SJSA1 (cell line): Measurements from ENCODE around the gene TMOD3. TPM values are rescaled to one million over a fixed set of nuclear protein-coding genes. Genes with fewer than 3 reads are reported as not detected.

ENCODE experiments used
- DNase-seq, 2 experiments: peaks; one replicate each; pipeline ENCODE4 v3.0.0-alpha.2; 2015 to 2020; ENCODE audit warnings: low spot score in 2 of 2, low read depth in 1 of 2
- H3K27ac ChIP-seq: fragments of 250-450 bp; sonication (Bioruptor Pico); 2 replicates; pipeline ENCODE4 v1.5.1; 2020; ENCODE audit warnings: mild to moderate bottlenecking, moderate library complexity
- H3K27me3 ChIP-seq: fragments of 250-450 bp; sonication (Bioruptor Pico); replicated peaks from 2 replicates; pipeline ENCODE4 v1.5.1; 2020; ENCODE audit warnings: mild to moderate bottlenecking, moderate library complexity
- H3K36me3 ChIP-seq: fragments of 250-450 bp; sonication (Bioruptor Pico); 2 replicates; pipeline ENCODE4 v1.5.1; 2020; ENCODE audit warnings: mild to moderate bottlenecking
- H3K4me1 ChIP-seq: fragments of 250-450 bp; sonication (Bioruptor Pico); replicated peaks from 2 replicates; pipeline ENCODE4 v1.6.1; 2021; ENCODE audit warnings: mild to moderate bottlenecking
- H3K4me3 ChIP-seq: fragments of 250-450 bp; sonication (Bioruptor Pico); 2 replicates; pipeline ENCODE4 v1.5.1; 2020; ENCODE audit warnings: mild to moderate bottlenecking
- H3K9me3 ChIP-seq: fragments of 250-450 bp; sonication (Bioruptor Pico); replicated peaks from 2 replicates; pipeline ENCODE4 v1.5.1; 2020; ENCODE audit warnings: mild to moderate bottlenecking
- total RNA-seq: library from RNA; depleted of rRNA; stranded (reverse); fragments of >200 nt; shearing (Covaris generic); gene quantifications from 2 replicates; pipeline ENCODE4 v1.2.3, GENCODE V29; 2014; rRNA removed

Gene TMOD3
- total RNA-seq, 1 experiment from 2014 or later = 71.4 TPM

- Histone ChIP-seq H3K27ac (no peak overlapping the region), H3K27me3 (no peaks in the 10 kb centered on the region), H3K36me3 (peaks cover 46% of the 10 kb centered on the region), H3K4me3 (no peak overlapping the region), H3K4me1 (no peaks in the 10 kb centered on the region), H3K9me3 (no peaks in the 10 kb centered on the region)
- DNase-seq = no peak
Observed at GRCh38 chr15:51926809-51927208, 97.4 kb downstream of the TMOD3 start.

GRCh38 chr15:51931016-51931415 lies 101.6 kb downstream of the TMOD3 start:
- Histone ChIP-seq H3K4me1 (no peaks in the 10 kb centered on the region), H3K36me3 (peaks cover 20% of the 10 kb centered on the region), H3K27me3 (no peaks in the 10 kb centered on the region), H3K27ac (no peak overlapping the region), H3K9me3 (no peaks in the 10 kb centered on the region), H3K4me3 (no peak overlapping the region)
- DNase-seq = no peak

- Histone ChIP-seq H3K27ac (no peak overlapping the region), H3K9me3 (no peaks in the 10 kb centered on the region), H3K36me3 (peaks cover 26% of the 10 kb centered on the region), H3K4me3 (no peak overlapping the region), H3K27me3 (no peaks in the 10 kb centered on the region), H3K4me1 (no peaks in the 10 kb centered on the region)
- DNase-seq = no peak
Observed at GRCh38 chr15:51931638-51932037, 102.2 kb downstream of the TMOD3 start.

GRCh38 chr15:51932161-51932560 lies 102.7 kb downstream of the TMOD3 start:
- Histone ChIP-seq H3K27ac (no peak overlapping the region), H3K4me1 (no peaks in the 10 kb centered on the region), H3K27me3 (no peaks in the 10 kb centered on the region), H3K4me3 (no peak overlapping the region), H3K36me3 (peaks cover 30% of the 10 kb centered on the region), H3K9me3 (no peaks in the 10 kb centered on the region)
- no peak for DNase-seq

- no peaks in the 10 kb centered on the region for H3K4me1 ChIP-seq
- no peak overlapping the region for H3K4me3 ChIP-seq
- H3K36me3 ChIP-seq = peaks cover 47% of the 10 kb centered on the region
- H3K27me3 ChIP-seq = no peaks in the 10 kb centered on the region
- no peak for DNase-seq
- H3K9me3 ChIP-seq = no peaks in the 10 kb centered on the region
- H3K27ac ChIP-seq = no peak overlapping the region
Observed at GRCh38 chr15:51935466-51936104, 106.1 kb downstream of the TMOD3 start.

GRCh38 chr15:51936105-51936478 lies 106.6 kb downstream of the TMOD3 start:
- H3K4me3 ChIP-seq = no peak overlapping the region
- no peak for DNase-seq
- no peaks in the 10 kb centered on the region for H3K4me1 ChIP-seq
- H3K27me3 ChIP-seq = no peaks in the 10 kb centered on the region
- no peak overlapping the region for H3K27ac ChIP-seq
- no peaks in the 10 kb centered on the region for H3K9me3 ChIP-seq
- peaks cover 49% of the 10 kb centered on the region for H3K36me3 ChIP-seq

- no peaks in the 10 kb centered on the region for H3K9me3 ChIP-seq
- no peak for DNase-seq
- no peak overlapping the region for H3K27ac ChIP-seq
- H3K4me3 ChIP-seq = no peak overlapping the region
- no peaks in the 10 kb centered on the region for H3K27me3 ChIP-seq
- H3K4me1 ChIP-seq = no peaks in the 10 kb centered on the region
- peaks cover 64% of the 10 kb centered on the region for H3K36me3 ChIP-seq
Observed at GRCh38 chr15:51938286-51938685, 108.8 kb downstream of the TMOD3 start.

GRCh38 chr15:51939216-51939615 lies 109.8 kb downstream of the TMOD3 start:
- H3K9me3 ChIP-seq = no peaks in the 10 kb centered on the region
- no peaks in the 10 kb centered on the region for H3K4me1 ChIP-seq
- H3K4me3 ChIP-seq = no peak overlapping the region
- no peaks in the 10 kb centered on the region for H3K27me3 ChIP-seq
- no peak for DNase-seq
- H3K36me3 ChIP-seq = peaks cover 65% of the 10 kb centered on the region
- H3K27ac ChIP-seq = no peak overlapping the region

GRCh38 chr15:51947124-51947523 lies 117.7 kb downstream of the TMOD3 start:
- Histone ChIP-seq H3K27me3 (no peaks in the 10 kb centered on the region), H3K27ac (no peak overlapping the region), H3K36me3 (peaks cover 85% of the 10 kb centered on the region), H3K4me3 (no peak overlapping the region), H3K4me1 (no peaks in the 10 kb centered on the region), H3K9me3 (no peaks in the 10 kb centered on the region)
- no peak for DNase-seq

- Histone ChIP-seq H3K27me3 (no peaks in the 10 kb centered on the region), H3K4me1 (no peaks in the 10 kb centered on the region), H3K9me3 (no peaks in the 10 kb centered on the region), H3K36me3 (peaks cover 94% of the 10 kb centered on the region), H3K27ac (no peak overlapping the region), H3K4me3 (no peak overlapping the region)
- DNase-seq = no peak
Observed at GRCh38 chr15:51952805-51953204, 123.4 kb downstream of the TMOD3 start.

GRCh38 chr15:51955504-51955903 lies 126.1 kb downstream of the TMOD3 start:
- Histone ChIP-seq H3K9me3 (no peaks in the 10 kb centered on the region), H3K27me3 (no peaks in the 10 kb centered on the region), H3K4me3 (no peak overlapping the region), H3K36me3 (peaks cover 80% of the 10 kb centered on the region), H3K27ac (no peak overlapping the region), H3K4me1 (no peaks in the 10 kb centered on the region)
- DNase-seq = no peak

Other genes starting within 250 kb of the TMOD3 start
- 26.4 and 31.2 TPM in 2 replicates for gene DMXL2, start 206.9 kb upstream of the TMOD3 start, total RNA-seq
- not detected in 2 replicates for gene SCG3, start 148.2 kb upstream of the TMOD3 start, total RNA-seq
- 11.2 and 11.5 TPM in 2 replicates for gene LYSMD2, start 92.0 kb upstream of the TMOD3 start, total RNA-seq
- gene TMOD2, start 78.1 kb upstream of the TMOD3 start, total RNA-seq = 2.5 and 4.3 TPM in 2 replicates
- 47.7 and 51.6 TPM in 2 replicates for gene LEO1, start 142.1 kb downstream of the TMOD3 start, total RNA-seq
- gene MAPK6, start 189.6 kb downstream of the TMOD3 start, total RNA-seq = 26.0 and 56.9 TPM in 2 replicates